GM18498 (cell line): ENCODE results near the gene AFP.

Experiments
- ATAC-seq: cut with Tn5 transposase; IDR thresholded peaks from one replicate; pipeline ENCODE4 v1.9.1; 2021; ENCODE audit warnings: mild to moderate bottlenecking, moderate library complexity; ENCODE audit not compliant: unreplicated experiment

AFP gene

GRCh38 chr4:73413294-73413755, 22.7 kb upstream of the AFP start:
- no peak for ATAC-seq

- no peak for ATAC-seq
Measured at GRCh38 chr4:73414936-73415271, 21.1 kb upstream of the AFP start.

- no peak for ATAC-seq
Measured at GRCh38 chr4:73415807-73416238, 20.2 kb upstream of the AFP start.

GRCh38 chr4:73416423-73417087, 19.5 kb upstream of the AFP start:
- no peak for ATAC-seq

- no peak for ATAC-seq
Measured at GRCh38 chr4:73417342-73417741, 18.7 kb upstream of the AFP start.

- ATAC-seq = no peak
Measured at GRCh38 chr4:73417973-73418372, 18.0 kb upstream of the AFP start.

- no peak for ATAC-seq
Measured at GRCh38 chr4:73418677-73419076, 17.3 kb upstream of the AFP start.

GRCh38 chr4:73419106-73420038, 16.6 kb upstream of the AFP start:
- no peak for ATAC-seq

GRCh38 chr4:73420615-73421014, 15.4 kb upstream of the AFP start:
- no peak for ATAC-seq

GRCh38 chr4:73421708-73422457, 14.1 kb upstream of the AFP start:
- ATAC-seq = no peak

GRCh38 chr4:73422458-73422752, 13.6 kb upstream of the AFP start:
- ATAC-seq = no peak

- no peak for ATAC-seq
Measured at GRCh38 chr4:73423184-73423583, 12.8 kb upstream of the AFP start.

GRCh38 chr4:73426666-73427065, 9.4 kb upstream of the AFP start:
- no peak for ATAC-seq

- no peak for ATAC-seq
Measured at GRCh38 chr4:73429118-73429517, 6.9 kb upstream of the AFP start.

- no peak for ATAC-seq
Measured at GRCh38 chr4:73429826-73430587, 6.0 kb upstream of the AFP start.

GRCh38 chr4:73431813-73432168, 4.2 kb upstream of the AFP start:
- no peak for ATAC-seq

GRCh38 chr4:73432169-73433000, 3.6 kb upstream of the AFP start:
- no peak for ATAC-seq

- no peak for ATAC-seq
Measured at GRCh38 chr4:73433140-73433539, 2.9 kb upstream of the AFP start.

- ATAC-seq = peak; percentile 65
Measured at GRCh38 chr4:73434311-73434710, 1.7 kb upstream of the AFP start.
